HG03064 (cell line): ENCODE results near the gene AAK1.

Experiments
- ATAC-seq: cut with Tn5 transposase; IDR thresholded peaks from one replicate; pipeline ENCODE4 v1.9.1; 2021; ENCODE audit warnings: low read depth; ENCODE audit not compliant: unreplicated experiment

AAK1 gene

DNA sequence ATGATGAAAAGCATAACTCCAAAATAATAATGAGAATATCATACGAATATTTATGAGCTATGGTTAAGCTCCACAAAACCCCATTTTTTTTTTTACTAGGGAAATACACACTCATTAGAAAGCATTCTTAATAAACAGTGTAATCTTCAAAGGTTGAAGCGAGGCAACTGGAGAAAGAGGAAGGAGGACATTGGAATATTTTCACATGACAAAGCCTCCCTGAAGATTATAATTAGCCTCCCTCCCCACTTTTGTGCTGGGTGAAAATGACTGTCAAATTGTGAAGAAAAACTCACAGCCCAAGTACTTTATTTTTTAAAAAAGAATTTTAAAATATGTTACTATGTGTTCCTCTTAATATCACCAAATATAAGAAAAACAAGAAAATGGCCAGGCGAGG, 142.2 kb downstream of the AAK1 start:
- ATAC-seq = no peak

DNA sequence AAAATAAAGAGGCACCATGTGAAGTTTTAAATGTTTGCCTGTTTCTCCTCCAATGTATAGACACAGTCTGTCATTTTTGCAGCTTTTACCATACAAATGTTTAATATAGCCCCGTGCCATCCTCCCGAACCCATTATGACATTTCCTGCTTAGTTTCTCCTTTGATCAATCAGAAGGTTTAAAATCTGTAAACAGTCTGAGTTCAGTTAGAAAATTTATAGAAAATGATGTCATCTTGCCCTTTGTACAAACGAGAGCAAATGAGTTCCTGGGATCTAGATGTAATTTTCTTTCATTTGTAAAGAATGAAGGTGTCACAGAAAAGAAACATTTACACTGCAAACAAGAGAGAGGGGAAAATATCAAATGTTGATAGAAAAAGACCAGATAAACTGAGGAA, 143.6 kb downstream of the AAK1 start:
- no peak for ATAC-seq

DNA sequence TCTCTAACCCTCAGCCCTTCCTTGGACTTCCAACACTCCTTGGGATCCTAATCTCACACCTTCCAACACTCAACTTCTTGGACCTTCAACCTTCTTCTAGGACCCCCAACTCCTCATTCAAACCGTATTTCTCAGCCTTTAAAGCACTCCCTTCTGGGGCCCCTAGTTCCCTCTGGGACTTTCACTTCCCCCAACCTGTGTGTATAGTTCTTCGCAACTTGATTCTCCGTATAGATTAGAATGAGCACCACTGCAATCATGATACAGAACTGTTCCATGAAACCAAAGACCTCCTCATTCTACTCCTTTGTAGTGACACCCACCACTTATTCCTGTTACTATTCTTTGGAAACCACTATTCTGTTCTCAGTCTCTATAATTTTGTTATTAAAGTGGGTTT, 144.3 kb downstream of the AAK1 start:
- no peak for ATAC-seq

DNA sequence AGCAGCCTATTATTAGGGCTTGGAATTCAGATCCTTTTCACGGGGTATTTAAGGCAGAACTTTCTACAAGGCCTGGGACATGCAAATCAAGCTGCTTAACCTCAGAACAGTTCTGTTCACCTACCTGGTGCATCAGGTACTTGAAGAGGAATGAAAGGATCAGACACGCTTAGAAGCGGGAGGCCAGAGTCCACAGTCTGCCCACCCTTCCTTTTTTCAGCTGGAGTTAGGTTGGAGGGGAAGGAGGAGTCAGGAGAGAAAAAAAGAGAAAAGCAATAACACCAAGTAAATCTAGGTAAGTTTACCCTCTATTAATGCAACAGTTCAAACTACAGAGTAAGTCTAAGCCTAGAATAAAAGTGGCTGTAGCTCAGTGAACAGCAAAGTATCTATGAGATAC, 147.7 kb downstream of the AAK1 start:
- no peak for ATAC-seq

DNA sequence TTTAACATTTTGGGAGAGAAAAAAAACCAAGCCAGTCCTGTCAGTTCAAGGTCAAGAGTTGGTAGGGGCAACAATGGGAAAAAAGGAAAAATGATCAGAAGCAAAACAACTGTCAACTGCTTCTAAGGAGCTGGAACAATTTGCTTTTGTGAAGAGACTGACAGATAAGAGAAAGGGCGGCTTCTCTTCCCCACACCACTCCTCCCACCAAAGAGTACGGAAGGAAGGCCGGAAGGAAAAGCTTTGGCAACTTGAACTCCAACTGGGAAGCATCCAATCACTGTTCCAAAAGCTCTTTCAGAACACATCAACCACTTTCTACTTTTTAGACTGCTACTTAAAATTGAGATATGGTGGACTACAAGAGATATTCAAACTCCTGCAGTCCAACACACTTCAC, 148.5 kb downstream of the AAK1 start:
- no peak for ATAC-seq

DNA sequence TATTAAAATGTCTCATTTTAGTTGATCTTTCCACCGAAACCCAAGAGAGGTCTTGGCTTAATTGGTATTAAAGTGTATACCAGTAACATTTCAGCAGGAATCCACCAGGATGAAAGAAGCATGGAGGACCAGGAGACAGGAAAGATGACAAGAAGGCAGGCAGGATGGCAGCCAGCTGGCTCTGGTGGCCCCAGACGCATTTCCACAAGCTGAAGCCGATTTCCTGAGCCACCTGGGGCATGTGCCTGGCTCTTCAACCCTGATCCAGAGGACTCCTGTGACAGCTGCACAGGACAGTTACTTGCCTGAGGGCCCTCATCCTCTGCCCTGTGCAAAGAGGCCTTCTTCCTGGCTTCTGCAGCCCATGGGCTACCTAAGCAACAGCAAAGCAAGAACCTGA, 149.4 kb downstream of the AAK1 start:
- no peak for ATAC-seq

DNA sequence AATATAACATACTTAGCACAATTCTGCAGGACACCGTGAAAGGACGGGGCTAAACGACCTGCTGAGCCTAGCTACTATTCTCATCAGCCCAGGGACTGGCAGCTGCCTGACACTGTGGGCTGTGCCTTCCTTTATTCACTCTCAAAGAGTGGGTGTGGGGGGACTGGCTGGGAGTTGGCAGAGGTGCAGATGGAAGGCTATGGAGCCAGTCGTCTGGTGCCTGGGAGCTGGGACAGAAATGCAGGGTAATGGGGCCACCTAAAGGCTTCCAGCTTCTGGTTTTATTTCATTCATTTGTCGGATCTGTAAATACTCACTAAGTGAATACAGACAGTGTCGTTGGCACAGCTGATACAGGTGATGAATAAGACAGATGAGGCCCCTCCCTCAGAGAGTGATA, 150.3 kb downstream of the AAK1 start:
- no peak for ATAC-seq

DNA sequence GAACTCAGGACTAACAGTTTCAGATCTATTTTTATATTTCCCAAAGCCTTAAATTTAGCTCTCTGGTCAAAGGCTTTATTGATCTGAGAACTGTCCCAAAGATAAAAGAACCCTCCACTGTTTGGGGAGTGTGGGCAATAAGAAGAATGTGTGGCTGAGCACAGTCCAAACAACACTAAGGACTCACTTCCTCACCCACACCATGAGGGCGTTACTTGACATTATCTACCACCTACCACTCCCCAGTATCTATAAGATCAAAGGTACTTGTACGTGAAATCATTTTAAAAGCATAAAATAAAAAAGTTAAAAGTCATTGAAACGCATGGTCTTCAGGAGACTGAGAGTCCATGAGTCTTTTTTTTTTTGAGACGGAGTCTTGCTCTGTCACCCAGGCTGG, 151.7 kb downstream of the AAK1 start:
- ATAC-seq = no peak

DNA sequence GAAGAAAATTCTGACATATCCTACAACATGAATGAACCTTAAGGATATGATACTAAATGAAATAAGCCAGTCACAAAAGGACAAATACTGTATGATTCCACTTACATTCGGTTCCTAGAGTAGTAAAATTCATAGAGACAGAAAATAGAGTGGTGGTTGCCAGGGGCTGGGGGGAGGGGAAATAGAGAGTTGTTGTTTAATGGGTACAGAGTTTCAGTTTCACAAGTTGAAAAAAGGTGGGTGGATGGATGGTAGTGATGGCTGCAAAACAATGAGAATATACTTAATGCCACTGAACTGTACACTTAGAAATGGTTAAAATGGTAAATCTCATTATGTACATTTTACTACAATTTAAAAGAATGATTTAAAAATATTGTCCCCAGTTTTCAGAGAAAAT, 153.1 kb downstream of the AAK1 start:
- no peak for ATAC-seq

DNA sequence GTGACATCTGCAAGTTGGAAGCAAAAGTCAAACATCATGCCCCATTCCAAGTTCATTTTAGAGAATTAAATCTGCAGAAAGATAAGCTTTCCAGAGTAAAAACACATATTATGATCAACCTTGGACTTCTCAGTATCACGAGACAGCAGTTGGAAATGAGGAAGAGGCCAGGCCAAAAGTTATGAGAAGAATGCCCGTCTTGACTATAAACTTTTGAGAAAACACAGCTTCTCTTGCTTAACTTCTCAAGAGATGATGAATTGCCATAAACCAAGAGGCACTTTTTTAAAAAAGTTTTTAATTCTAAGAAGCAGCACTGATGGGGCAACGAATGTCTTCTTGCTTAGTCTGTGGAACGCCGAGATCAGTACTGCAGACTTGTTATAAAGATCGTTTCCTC, 153.7 kb downstream of the AAK1 start:
- no peak for ATAC-seq

DNA sequence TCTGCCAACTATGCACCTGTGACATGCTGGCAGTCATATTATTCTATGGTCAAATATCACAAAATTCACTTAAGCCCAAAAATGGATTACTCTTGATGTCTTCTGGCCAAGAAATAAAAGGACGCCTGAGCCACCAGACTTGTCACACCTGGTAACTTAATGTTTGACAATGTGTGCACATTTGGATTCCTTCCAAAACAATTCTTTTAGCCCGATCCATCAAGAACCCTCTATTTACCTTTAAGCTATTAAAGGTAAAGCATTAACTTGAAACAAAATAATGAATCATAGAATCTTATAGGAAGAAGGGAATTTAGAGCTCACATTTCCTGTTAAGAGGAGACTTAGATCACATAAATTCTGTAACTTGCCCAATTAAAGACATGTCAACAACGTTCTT, 159.8 kb downstream of the AAK1 start:
- ATAC-seq = no peak

DNA sequence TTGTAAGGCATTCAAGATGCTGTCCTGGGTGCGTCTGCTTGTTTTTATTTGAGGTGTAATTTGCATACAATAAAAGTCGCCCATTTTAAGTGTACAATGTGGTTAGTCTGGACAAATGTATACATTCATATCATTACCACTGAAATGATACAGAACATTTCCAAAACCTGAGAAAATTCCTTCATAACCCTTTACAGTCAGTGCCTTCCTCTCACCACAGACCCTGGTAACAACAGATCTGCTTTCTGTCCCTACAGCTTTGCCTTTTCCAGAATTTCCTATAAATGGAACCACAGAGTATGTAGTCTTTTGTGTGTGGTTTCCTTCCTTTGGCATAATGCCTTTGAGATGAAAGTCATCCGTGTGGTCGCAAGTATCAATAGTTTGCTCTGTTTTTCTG, 160.5 kb downstream of the AAK1 start:
- no peak for ATAC-seq

DNA sequence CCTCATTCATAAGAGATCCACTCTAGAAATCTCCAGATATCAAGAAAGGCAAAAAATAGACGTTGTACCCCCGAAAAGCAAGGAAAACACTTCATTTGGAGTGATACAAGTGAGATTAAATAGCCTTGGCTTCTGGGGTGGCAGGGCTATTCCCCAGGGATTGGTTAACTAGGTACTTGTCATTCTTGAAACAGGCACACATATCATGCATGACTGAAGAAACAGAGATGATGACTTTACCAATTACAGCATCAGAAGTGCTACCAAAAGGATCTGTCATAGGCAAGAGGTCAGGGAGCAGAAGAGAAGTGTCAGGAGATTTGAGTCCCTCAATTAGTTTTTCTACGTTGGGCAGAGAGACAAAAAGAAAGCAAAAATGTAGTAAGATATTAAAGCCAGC, 161.1 kb downstream of the AAK1 start:
- ATAC-seq = no peak

DNA sequence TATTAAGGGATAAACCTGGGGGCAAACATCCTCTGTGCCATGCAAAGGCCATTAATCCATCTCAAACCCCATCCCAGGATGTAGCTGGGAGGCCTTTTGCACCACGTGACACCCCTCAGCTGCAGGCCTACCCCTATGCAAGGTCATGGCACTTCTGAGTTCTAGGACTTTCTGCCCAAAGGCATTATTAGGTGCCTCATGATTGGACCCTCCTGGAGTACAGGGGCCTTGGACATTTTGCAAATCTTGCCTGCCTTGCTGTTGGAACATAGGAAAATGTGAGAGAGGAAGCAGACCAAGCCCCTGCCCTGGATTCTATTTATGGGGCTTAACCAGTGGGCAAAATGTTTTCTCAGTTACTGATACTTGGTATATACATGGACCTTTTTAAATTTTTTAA, 162.1 kb downstream of the AAK1 start:
- ATAC-seq = no peak

DNA sequence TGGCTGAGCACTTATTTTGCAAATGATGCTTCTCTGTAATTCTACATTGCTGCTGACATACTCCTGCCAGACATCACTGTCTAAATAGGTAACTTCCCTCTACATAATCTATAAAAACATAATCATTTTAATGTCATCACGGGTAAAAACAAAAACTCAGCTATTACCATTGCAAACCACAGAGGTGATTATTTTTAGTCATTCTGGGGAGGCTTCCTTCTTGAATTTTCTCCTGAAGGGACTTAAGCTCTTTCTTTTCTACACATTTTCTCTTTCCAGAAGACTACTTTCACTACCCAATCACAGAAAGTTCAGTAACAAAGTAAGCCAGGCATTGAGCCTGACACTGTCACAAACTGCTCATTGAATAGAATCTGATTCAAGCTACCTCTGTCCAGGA, 165.9 kb downstream of the AAK1 start:
- ATAC-seq = no peak

DNA sequence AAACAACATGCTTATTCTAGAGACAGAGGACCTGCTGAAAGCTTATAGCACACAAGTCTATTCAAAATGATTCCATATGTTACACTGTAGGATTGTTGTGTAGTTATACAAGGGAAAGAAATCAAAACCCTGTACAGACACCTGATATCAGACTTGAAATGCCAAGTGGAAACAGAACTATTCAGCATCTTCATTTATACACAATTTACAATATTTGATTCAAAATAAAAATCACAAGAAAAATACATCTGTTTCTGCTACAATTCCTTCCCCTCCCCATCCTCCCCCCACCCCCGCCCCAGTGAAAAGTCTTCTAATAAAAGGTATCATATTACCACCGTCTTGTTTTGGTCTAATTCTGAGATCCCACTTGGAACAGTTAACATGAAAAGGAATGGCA, 168.9 kb downstream of the AAK1 start:
- no peak for ATAC-seq

DNA sequence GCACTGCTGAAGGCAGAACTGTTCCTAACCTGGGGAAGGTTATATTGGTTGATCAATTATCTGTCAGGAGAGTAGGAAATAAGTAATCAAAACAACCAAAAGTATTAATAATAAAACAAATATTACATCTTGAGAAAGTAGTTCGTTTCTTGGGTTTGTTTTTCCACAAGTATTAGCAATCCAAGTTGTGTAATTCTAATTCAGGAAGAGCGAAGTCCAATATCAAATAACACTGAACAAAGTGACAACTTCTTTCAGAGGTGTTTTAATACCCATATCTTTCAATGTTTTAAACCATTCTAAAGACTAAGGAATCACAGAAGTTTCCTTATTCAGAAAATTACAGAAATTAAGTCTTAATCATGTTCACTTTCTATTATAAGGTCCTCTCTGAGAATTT, 171.7 kb downstream of the AAK1 start:
- no peak for ATAC-seq

DNA sequence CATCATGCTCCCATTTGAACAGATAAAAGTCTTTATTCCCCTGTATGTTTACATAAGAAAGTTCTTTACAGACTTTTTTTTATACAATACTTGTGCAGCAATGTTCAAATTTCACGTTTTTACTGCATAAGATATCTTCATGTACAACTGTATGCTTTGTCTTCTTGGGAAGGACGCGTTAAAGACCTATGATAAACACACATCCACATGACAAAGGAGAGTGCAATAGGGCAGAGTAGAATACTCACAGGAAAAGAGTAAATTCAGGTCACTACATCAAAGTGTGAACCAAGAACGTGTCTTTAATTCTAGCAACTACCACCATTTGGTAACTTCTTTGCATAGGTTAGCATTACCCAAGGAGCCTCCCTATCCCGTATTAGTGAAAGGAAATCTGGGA, 172.6 kb downstream of the AAK1 start:
- no peak for ATAC-seq

DNA sequence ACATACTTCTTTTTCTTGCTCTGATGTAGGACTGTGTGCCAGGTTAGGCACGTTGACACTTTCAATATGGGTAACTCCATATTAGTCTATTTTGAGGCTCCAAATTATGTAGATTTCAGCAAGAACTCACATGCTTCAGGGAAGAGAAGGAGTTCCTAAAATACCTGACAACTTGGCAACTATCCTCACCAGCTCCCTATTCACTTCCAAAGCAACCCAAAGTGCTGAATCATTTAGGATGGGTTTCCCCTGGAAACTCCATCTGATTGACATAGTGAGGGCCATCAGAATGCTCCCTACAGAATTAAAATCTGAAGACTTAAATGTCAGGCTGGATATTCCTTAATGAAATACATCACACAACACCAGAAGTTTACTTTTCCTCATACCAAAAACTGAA, 173.8 kb downstream of the AAK1 start:
- ATAC-seq = no peak

DNA sequence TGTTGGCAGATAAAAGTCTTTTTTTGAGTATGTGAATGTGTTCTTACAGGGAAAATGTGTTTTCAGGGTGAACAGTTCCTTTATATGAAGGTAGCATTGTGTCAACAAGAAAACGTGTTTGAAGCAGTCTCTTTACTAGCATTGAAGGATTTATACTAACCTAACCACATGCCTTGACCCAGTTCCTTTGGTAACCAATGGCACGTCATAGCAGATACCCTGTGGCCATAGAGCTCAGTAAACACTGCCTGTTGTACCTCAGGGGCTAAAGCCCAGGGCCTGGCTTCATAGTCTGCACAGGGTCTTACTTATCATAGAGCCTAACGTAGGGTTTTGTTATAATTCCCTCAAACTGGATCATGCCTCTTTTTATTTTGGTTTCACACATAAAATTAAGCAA, 174.2 kb downstream of the AAK1 start:
- ATAC-seq = no peak

DNA sequence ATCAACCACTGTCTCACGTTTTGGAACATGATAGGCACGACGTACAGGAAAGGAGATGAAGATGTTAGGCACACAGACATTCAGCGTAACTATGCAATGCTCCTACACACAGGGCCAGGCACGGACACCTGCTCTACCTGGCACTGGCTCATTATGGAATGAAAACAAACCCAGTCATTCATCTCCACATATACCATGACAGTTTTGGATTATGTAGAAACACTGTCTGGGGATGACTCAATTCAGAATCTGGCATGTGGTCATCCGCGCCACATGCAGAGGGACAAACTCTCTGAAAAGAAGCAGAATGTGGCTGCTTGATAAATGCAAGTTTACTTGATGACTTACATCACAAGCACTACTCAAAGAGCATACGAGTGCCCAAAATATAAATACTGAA, 176.8 kb downstream of the AAK1 start:
- no peak for ATAC-seq

DNA sequence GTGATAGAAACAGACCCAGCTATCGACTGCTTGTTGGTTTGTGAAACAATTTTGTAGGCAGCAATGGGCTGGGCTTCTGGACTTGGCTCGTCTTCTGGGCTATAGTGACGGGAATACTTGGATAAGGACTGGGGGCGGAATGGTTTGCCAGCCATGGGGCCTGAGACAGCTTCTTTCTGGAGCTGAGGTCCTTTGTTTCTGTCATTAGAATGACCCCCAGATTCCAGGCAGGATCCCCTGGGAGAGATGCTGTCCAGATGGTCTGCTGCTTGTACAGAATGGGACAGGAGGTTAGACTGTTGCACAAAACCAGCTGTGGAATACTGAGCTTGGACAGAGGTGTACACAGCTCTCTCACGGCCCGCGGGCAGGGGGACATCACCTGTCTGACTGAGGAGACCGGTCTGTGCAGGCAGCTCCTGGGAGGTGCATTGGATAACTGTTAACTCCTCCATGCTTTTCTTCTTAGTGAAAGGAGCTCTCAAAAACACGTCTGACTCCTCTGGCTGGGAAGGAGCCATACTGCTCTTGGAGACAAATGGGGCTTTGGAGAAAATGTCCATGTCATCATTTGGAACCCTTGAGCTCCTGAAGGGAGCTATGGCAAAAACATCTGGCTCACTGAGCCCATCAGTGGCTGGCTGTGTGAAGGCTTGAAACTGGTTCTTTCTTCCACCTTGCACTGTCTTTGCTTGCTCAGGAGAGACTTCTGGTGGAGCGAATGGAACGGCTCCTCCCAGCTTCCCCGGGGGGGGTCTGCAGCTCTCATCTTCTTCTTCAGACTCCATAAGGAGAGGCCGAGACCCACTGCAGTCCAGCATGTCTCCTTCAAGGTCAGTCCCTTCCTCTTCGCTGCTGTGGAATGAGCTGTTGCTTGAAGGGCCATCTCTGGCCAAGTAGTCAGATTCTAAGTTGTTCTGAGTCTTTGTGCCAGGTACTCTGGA, 177.8 kb downstream of the AAK1 start:
- no peak for ATAC-seq

DNA sequence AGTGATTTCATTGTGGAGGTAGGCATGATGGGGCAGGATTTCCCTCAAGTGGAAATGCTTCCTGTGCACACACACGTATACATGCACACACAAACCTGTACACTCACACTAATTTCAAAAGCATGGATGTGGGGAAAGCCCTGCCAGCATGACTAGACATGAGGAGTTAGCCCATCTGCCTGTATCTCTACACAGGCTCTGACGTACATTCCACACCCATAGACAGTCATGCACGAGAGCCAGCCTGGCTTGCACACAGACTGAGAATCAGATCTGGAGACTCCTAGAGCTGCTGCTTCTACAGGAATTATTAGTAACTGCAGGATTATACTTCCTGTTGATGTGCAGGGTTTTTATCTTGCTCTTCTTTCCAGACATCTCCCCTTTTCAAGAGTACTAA, 179.0 kb downstream of the AAK1 start:
- no peak for ATAC-seq
